GM12878 (cell line): ENCODE data around the gene FKRP. TPM values are rescaled to one million over a fixed set of nuclear protein-coding genes. Genes with fewer than 3 reads are reported as not detected.

Experiments
- BACH1 ChIP-seq: fragments of 450-650 bp; IDR thresholded peaks from 2 replicates; pipeline ENCODE4 v1.6.1; 2017; ENCODE audit warnings: mild to moderate bottlenecking, borderline replicate concordance
- DPF2 ChIP-seq: fragments of 450-650 bp; IDR thresholded peaks from 2 replicates; pipeline ENCODE4 v1.6.1; 2017; ENCODE audit warnings: mild to moderate bottlenecking
- PAX8 ChIP-seq: fragments of 450-650 bp; IDR thresholded peaks from 2 replicates; pipeline ENCODE4 v1.6.1; 2017; ENCODE audit warnings: mild to moderate bottlenecking, moderate library complexity
- PBX3 ChIP-seq: IDR thresholded peaks from 2 replicates; pipeline ENCODE4 v1.6.1; 2011; ENCODE audit warnings: mild to moderate bottlenecking, low read depth, low read length, moderate library complexity; ENCODE audit not compliant: insufficient replicate concordance
- PML ChIP-seq: IDR thresholded peaks from 2 replicates; pipeline ENCODE4 v1.6.1; 2012; ENCODE audit warnings: low read length, inconsistent platforms
- USF2 ChIP-seq: IDR thresholded peaks from 2 replicates; pipeline ENCODE4 v1.6.1; 2011; ENCODE audit warnings: low read depth, low read length, improper control_type of control experiment, borderline replicate concordance
- ZNF217 ChIP-seq: fragments of 450-650 bp; IDR thresholded peaks from 2 replicates; pipeline ENCODE4 v1.6.1; 2017; ENCODE audit warnings: antibody characterized with exemption, mild to moderate bottlenecking
- microRNA counts: library from miRNA; unstranded; fragments of <30 nt; microRNA quantifications from one replicate; lab custom pipeline; 2016
- microRNA-seq: library from miRNA; unstranded; fragments of <30 nt; microRNA quantifications from one replicate; pipeline ENCODE4, GENCODE V29; 2018
- polyA plus RNA-seq, 11 experiments: library from polyadenylated mRNA; depleted of rRNA in 4 of 11; unstranded in 6 of 11; stranded (reverse) in 5 of 11; fragments of >200 nt; fragmentation: Nextera tagmentation in 4 of 11; fragmentation: Illumina TruSeq in 1 of 11; extraction: Ambion mirVana in 4 of 11; extraction: Trizol in 1 of 11; gene quantifications; 1 replicate in 1 of 11; 2 replicates in 10 of 11; pipeline versions ENCODE4 v1.2.1 to v1.2.3, GENCODE V29; 2011 to 2016; ENCODE audit warnings: inconsistent platforms in 2 of 11, missing spikeins in 2 of 11, low read depth in 1 of 11
- small RNA-seq: library from RNA; depleted of rRNA; stranded (forward); fragments of <200 nt; gene quantifications from one replicate; pipeline ENCODE3, GENCODE V24; 2014
- total RNA-seq, 4 experiments: library from RNA; depleted of rRNA in 3 of 4; stranded (reverse); fragments of >200 nt in 3 of 4; fragmentation: Illumina TruSeq in 1 of 4; extraction: Trizol in 1 of 4; gene quantifications; 2 replicates each; pipeline versions ENCODE4 v1.2.1 to v1.2.3, GENCODE V29; 2013 to 2021
- TF ChIP-seq, protein P1 (sequence below): fragments of 450-650 bp; IDR thresholded peaks from 2 replicates; pipeline ENCODE4 v1.6.1; 2017; ENCODE audit warnings: mild to moderate bottlenecking, moderate library complexity

The FKRP gene
- total and polyA plus RNA-seq, 10 of the 15 experiments (the other 5 are each of a cell fraction or from before 2014, with no cell fraction given), result 1.3 to 14.1 (median 7.8) TPM

DNA sequence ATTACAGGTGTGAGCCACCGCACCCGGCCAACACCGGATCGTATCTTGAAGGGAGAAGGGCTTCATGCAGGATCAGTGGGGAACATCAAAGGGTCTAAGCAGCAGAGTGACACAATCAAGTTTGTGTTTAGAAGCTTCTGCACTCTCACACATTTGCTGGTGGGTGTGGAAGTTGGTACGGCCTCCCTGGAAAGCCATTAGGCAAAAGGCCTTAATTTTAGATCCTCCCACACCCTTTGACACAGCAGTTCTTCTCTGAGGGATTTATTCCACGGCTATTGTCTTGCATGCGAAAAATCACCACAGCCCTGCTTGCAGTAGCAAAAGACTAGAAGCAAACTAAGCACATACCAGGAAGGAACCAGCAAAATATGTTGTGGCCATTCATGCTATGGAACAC lies 60.8 kb downstream of the FKRP start (continued):
- no peak for TF ChIP-seq BACH1
- no peak for TF ChIP-seq PBX3
- no peak for TF ChIP-seq DPF2
- TF ChIP-seq, protein P1, sequence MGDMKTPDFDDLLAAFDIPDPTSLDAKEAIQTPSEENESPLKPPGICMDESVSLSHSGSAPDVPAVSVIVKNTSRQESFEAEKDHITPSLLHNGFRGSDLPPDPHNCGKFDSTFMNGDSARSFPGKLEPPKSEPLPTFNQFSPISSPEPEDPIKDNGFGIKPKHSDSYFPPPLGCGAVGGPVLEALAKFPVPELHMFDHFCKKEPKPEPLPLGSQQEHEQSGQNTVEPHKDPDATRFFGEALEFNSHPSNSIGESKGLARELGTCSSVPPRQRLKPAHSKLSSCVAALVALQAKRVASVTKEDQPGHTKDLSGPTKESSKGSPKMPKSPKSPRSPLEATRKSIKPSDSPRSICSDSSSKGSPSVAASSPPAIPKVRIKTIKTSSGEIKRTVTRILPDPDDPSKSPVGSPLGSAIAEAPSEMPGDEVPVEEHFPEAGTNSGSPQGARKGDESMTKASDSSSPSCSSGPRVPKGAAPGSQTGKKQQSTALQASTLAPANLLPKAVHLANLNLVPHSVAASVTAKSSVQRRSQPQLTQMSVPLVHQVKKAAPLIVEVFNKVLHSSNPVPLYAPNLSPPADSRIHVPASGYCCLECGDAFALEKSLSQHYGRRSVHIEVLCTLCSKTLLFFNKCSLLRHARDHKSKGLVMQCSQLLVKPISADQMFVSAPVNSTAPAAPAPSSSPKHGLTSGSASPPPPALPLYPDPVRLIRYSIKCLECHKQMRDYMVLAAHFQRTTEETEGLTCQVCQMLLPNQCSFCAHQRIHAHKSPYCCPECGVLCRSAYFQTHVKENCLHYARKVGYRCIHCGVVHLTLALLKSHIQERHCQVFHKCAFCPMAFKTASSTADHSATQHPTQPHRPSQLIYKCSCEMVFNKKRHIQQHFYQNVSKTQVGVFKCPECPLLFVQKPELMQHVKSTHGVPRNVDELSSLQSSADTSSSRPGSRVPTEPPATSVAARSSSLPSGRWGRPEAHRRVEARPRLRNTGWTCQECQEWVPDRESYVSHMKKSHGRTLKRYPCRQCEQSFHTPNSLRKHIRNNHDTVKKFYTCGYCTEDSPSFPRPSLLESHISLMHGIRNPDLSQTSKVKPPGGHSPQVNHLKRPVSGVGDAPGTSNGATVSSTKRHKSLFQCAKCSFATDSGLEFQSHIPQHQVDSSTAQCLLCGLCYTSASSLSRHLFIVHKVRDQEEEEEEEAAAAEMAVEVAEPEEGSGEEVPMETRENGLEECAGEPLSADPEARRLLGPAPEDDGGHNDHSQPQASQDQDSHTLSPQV, result no peak
- no peak for TF ChIP-seq PAX8
- no peak for TF ChIP-seq PML
- no peak for TF ChIP-seq USF2
- no peak for TF ChIP-seq ZNF217
- TF ChIP-seq, all 136 proteins: peak for 0

MicroRNAs within 50 kb of the gene (microRNA counts, 767-probe panel; counts per million panel counts)
- 2,397 counts per million, percentile 82 among the panel's probes with 10 or more counts for microRNA hsa-miR-320e (lab: Ali Mortazavi, UCI)

Small RNAs within 50 kb of the gene (microRNA-seq; reads per million reads assigned to microRNA genes)
- gene MIR320E, result 1.5 reads per million

Small RNAs within 50 kb of the gene (small RNA-seq; reads per million reads assigned to genes)
- gene MIR320E (not detected), gene RF00019 (not detected)

Other genes with a start within 250 kb of the FKRP start
Only the 7 nearest of the 9 such genes appear.
- not detected in 2 replicates for gene GNG8, start 109.9 kb upstream of the FKRP start, total RNA-seq (2014; rRNA removed)
- gene GNG8, start 109.9 kb upstream of the FKRP start, total RNA-seq (2014; rRNA removed; fragmentation: Illumina TruSeq; extraction: Trizol), result not detected in 2 replicates
- not detected in 2 replicates for gene GNG8, start 109.9 kb upstream of the FKRP start, total RNA-seq (2021)
- gene GNG8, start 109.9 kb upstream of the FKRP start, polyA plus RNA-seq (2011; rRNA removed), result 1.2 TPM in 1 of 2 replicates, not detected in the other
- not detected in 2 replicates for gene GNG8, start 109.9 kb upstream of the FKRP start, polyA plus RNA-seq (2014; fragmentation: Illumina TruSeq; extraction: Trizol)
- gene GNG8, start 109.9 kb upstream of the FKRP start, polyA plus RNA-seq (2014; fragmentation: Nextera tagmentation; extraction: Ambion mirVana), result 1 to 10 TPM; 4.1 to 6.6 TPM
- not detected in 2 replicates for gene GNG8, start 109.9 kb upstream of the FKRP start, polyA plus RNA-seq (2014; rRNA removed)
- 1 to 10 TPM in 1 of 2 experiments, not detected in 1; 1.3 TPM for gene GNG8, start 109.9 kb upstream of the FKRP start, polyA plus RNA-seq (2016; fragmentation: Nextera tagmentation; extraction: Ambion mirVana)
- 0.27 and 0.62 TPM in 2 replicates for gene DACT3, start 84.9 kb upstream of the FKRP start, total RNA-seq (2014; rRNA removed)
- gene DACT3, start 84.9 kb upstream of the FKRP start, total RNA-seq (2014; rRNA removed; fragmentation: Illumina TruSeq; extraction: Trizol), result 0.23 and 0.27 TPM in 2 replicates
- 0.64 and 0.74 TPM in 2 replicates for gene DACT3, start 84.9 kb upstream of the FKRP start, total RNA-seq (2021)
- gene DACT3, start 84.9 kb upstream of the FKRP start, polyA plus RNA-seq (2011; rRNA removed), result 2.4 and 2.5 TPM in 2 replicates
- gene DACT3, start 84.9 kb upstream of the FKRP start, polyA plus RNA-seq (2014; fragmentation: Illumina TruSeq; extraction: Trizol), result 0.35 and 0.76 TPM in 2 replicates
- gene DACT3, start 84.9 kb upstream of the FKRP start, polyA plus RNA-seq (2014; fragmentation: Nextera tagmentation; extraction: Ambion mirVana), result under 1 TPM; 0.11 to 0.16 TPM
- gene DACT3, start 84.9 kb upstream of the FKRP start, polyA plus RNA-seq (2014; rRNA removed), result 0.46 and 0.47 TPM in 2 replicates
- under 1 TPM in 1 of 2 experiments, not detected in 1; 0.05 TPM for gene DACT3, start 84.9 kb upstream of the FKRP start, polyA plus RNA-seq (2016; fragmentation: Nextera tagmentation; extraction: Ambion mirVana)
- 25.1 and 35.4 TPM in 2 replicates for gene PRKD2, start 28.9 kb upstream of the FKRP start, total RNA-seq (2014; rRNA removed)
- gene PRKD2, start 28.9 kb upstream of the FKRP start, total RNA-seq (2014; rRNA removed; fragmentation: Illumina TruSeq; extraction: Trizol), result 13.3 and 14.4 TPM in 2 replicates
- 88.9 and 98.8 TPM in 2 replicates for gene PRKD2, start 28.9 kb upstream of the FKRP start, total RNA-seq (2021)
- 7.7 and 12.6 TPM in 2 replicates for gene PRKD2, start 28.9 kb upstream of the FKRP start, polyA plus RNA-seq (2011; rRNA removed)
- 16.9 and 31.3 TPM in 2 replicates for gene PRKD2, start 28.9 kb upstream of the FKRP start, polyA plus RNA-seq (2014; fragmentation: Illumina TruSeq; extraction: Trizol)
- 10 to 100 TPM in 1 of 2 experiments, 1 to 10 TPM in 1; 2.3 to 11.8 TPM for gene PRKD2, start 28.9 kb upstream of the FKRP start, polyA plus RNA-seq (2014; fragmentation: Nextera tagmentation; extraction: Ambion mirVana)
- gene PRKD2, start 28.9 kb upstream of the FKRP start, polyA plus RNA-seq (2014; rRNA removed), result 34.4 and 45.7 TPM in 2 replicates
- 10 to 100 TPM; 44.6 to 50.7 TPM for gene PRKD2, start 28.9 kb upstream of the FKRP start, polyA plus RNA-seq (2016; fragmentation: Nextera tagmentation; extraction: Ambion mirVana)
- 51.1 and 54.8 TPM in 2 replicates for gene STRN4, start 393 bp downstream of the FKRP start, total RNA-seq (2014; rRNA removed)
- 17.5 and 18.9 TPM in 2 replicates for gene STRN4, start 393 bp downstream of the FKRP start, total RNA-seq (2014; rRNA removed; fragmentation: Illumina TruSeq; extraction: Trizol)
- 55.0 and 56.1 TPM in 2 replicates for gene STRN4, start 393 bp downstream of the FKRP start, total RNA-seq (2021)
- 19.7 and 26.1 TPM in 2 replicates for gene STRN4, start 393 bp downstream of the FKRP start, polyA plus RNA-seq (2011; rRNA removed)
- 4.5 and 16.0 TPM in 2 replicates for gene STRN4, start 393 bp downstream of the FKRP start, polyA plus RNA-seq (2014; fragmentation: Illumina TruSeq; extraction: Trizol)
- gene STRN4, start 393 bp downstream of the FKRP start, polyA plus RNA-seq (2014; fragmentation: Nextera tagmentation; extraction: Ambion mirVana), result 1 to 10 TPM in 1 of 2 experiments, under 1 TPM in 1; 0.42 to 1.6 TPM
- gene STRN4, start 393 bp downstream of the FKRP start, polyA plus RNA-seq (2014; rRNA removed), result 62.8 and 65.4 TPM in 2 replicates
- 10 to 100 TPM in 1 of 2 experiments, 1 to 10 TPM in 1; 6.6 to 27.9 TPM for gene STRN4, start 393 bp downstream of the FKRP start, polyA plus RNA-seq (2016; fragmentation: Nextera tagmentation; extraction: Ambion mirVana)
- 73.7 and 76.6 TPM in 2 replicates for gene SLC1A5, start 42.5 kb downstream of the FKRP start, total RNA-seq (2014; rRNA removed)
- 35.8 and 36.2 TPM in 2 replicates for gene SLC1A5, start 42.5 kb downstream of the FKRP start, total RNA-seq (2014; rRNA removed; fragmentation: Illumina TruSeq; extraction: Trizol)
- 109 and 112 TPM in 2 replicates for gene SLC1A5, start 42.5 kb downstream of the FKRP start, total RNA-seq (2021)
- gene SLC1A5, start 42.5 kb downstream of the FKRP start, polyA plus RNA-seq (2011; rRNA removed), result 22.1 and 60.9 TPM in 2 replicates
- 29.2 and 53.2 TPM in 2 replicates for gene SLC1A5, start 42.5 kb downstream of the FKRP start, polyA plus RNA-seq (2014; fragmentation: Illumina TruSeq; extraction: Trizol)
- gene SLC1A5, start 42.5 kb downstream of the FKRP start, polyA plus RNA-seq (2014; fragmentation: Nextera tagmentation; extraction: Ambion mirVana), result 10 to 100 TPM in 1 of 2 experiments, 1 to 10 TPM in 1; 9.1 to 16.3 TPM
- 60.9 and 68.9 TPM in 2 replicates for gene SLC1A5, start 42.5 kb downstream of the FKRP start, polyA plus RNA-seq (2014; rRNA removed)
- 100 to 1,000 TPM; 116 to 129 TPM for gene SLC1A5, start 42.5 kb downstream of the FKRP start, polyA plus RNA-seq (2016; fragmentation: Nextera tagmentation; extraction: Ambion mirVana)
- gene AP2S1, start 104.8 kb downstream of the FKRP start, total RNA-seq (2014; rRNA removed), result 141 and 144 TPM in 2 replicates
- gene AP2S1, start 104.8 kb downstream of the FKRP start, total RNA-seq (2014; rRNA removed; fragmentation: Illumina TruSeq; extraction: Trizol), result 58.1 and 61.0 TPM in 2 replicates
- gene AP2S1, start 104.8 kb downstream of the FKRP start, total RNA-seq (2021), result 121 and 140 TPM in 2 replicates
- gene AP2S1, start 104.8 kb downstream of the FKRP start, polyA plus RNA-seq (2011; rRNA removed), result 65.3 and 87.2 TPM in 2 replicates
- gene AP2S1, start 104.8 kb downstream of the FKRP start, polyA plus RNA-seq (2014; fragmentation: Illumina TruSeq; extraction: Trizol), result 29.3 and 50.5 TPM in 2 replicates
- gene AP2S1, start 104.8 kb downstream of the FKRP start, polyA plus RNA-seq (2014; fragmentation: Nextera tagmentation; extraction: Ambion mirVana), result 10 to 100 TPM; 10.8 to 46.6 TPM
- 144 and 167 TPM in 2 replicates for gene AP2S1, start 104.8 kb downstream of the FKRP start, polyA plus RNA-seq (2014; rRNA removed)
- gene AP2S1, start 104.8 kb downstream of the FKRP start, polyA plus RNA-seq (2016; fragmentation: Nextera tagmentation; extraction: Ambion mirVana), result 100 to 1,000 TPM; 228 to 239 TPM
- 14.8 and 16.0 TPM in 2 replicates for gene ARHGAP35, start 114.9 kb downstream of the FKRP start, total RNA-seq (2014; rRNA removed)
- gene ARHGAP35, start 114.9 kb downstream of the FKRP start, total RNA-seq (2014; rRNA removed; fragmentation: Illumina TruSeq; extraction: Trizol), result 16.2 and 17.6 TPM in 2 replicates
- gene ARHGAP35, start 114.9 kb downstream of the FKRP start, total RNA-seq (2021), result 28.0 and 29.9 TPM in 2 replicates
- gene ARHGAP35, start 114.9 kb downstream of the FKRP start, polyA plus RNA-seq (2011; rRNA removed), result 8.4 and 11.8 TPM in 2 replicates
- 15.3 and 18.6 TPM in 2 replicates for gene ARHGAP35, start 114.9 kb downstream of the FKRP start, polyA plus RNA-seq (2014; fragmentation: Illumina TruSeq; extraction: Trizol)
- gene ARHGAP35, start 114.9 kb downstream of the FKRP start, polyA plus RNA-seq (2014; fragmentation: Nextera tagmentation; extraction: Ambion mirVana), result under 1 TPM; 0.85 to 0.95 TPM
- gene ARHGAP35, start 114.9 kb downstream of the FKRP start, polyA plus RNA-seq (2014; rRNA removed), result 11.3 and 13.6 TPM in 2 replicates
- 1 to 10 TPM; 5.7 to 6.1 TPM for gene ARHGAP35, start 114.9 kb downstream of the FKRP start, polyA plus RNA-seq (2016; fragmentation: Nextera tagmentation; extraction: Ambion mirVana)